Activated T-cell treated with anti-CD3 and anti-CD28 coated beads, Interleukin-2, amount 50 U/mL, for 24 hours (primary cell): ENCODE measurements around the gene SERPINB2.
"Not testable (repeated sequence)": the region's sequence is repeated elsewhere in the genome, so short reads cannot be mapped to it uniquely, and the experiment has no call there.

Experiments
- DNase-seq: peaks from one replicate; pipeline ENCODE4 v3.0.0-alpha.2; 2020
- H3K27ac Mint-ChIP-seq: 2 replicates; pipeline ENCODE4 v1.8.0; 2020; ENCODE audit warnings: mild to moderate bottlenecking, mixed read lengths
- H3K27me3 Mint-ChIP-seq: 2 replicates; pipeline ENCODE4 v1.8.0; 2020; ENCODE audit warnings: mixed read lengths
- H3K36me3 Mint-ChIP-seq: 2 replicates; pipeline ENCODE4 v1.8.0; 2020; ENCODE audit warnings: low read depth, mixed read lengths
- H3K4me1 Mint-ChIP-seq: 2 replicates; pipeline ENCODE4 v1.8.0; 2020; ENCODE audit warnings: low read depth, mixed read lengths
- H3K4me3 Mint-ChIP-seq: 2 replicates; pipeline ENCODE4 v1.8.0; 2020; ENCODE audit warnings: mild to moderate bottlenecking, moderate library complexity, mixed read lengths
- H3K9me3 Mint-ChIP-seq: 2 replicates; pipeline ENCODE4 v1.8.0; 2020; ENCODE audit warnings: mixed read lengths

The SERPINB2 gene

GRCh38 chr18:63899206-63899605 lies 11.7 kb downstream of the SERPINB2 start:
- no peaks in the 10 kb centered on the region for H3K4me1 Mint-ChIP-seq
- H3K36me3 Mint-ChIP-seq, result no peaks in the 10 kb centered on the region
- peaks cover 21% of the 10 kb centered on the region for H3K27me3 Mint-ChIP-seq
- DNase-seq, result no peak
- no peak overlapping the region for H3K4me3 Mint-ChIP-seq
- no peak overlapping the region for H3K27ac Mint-ChIP-seq
- H3K9me3 Mint-ChIP-seq, result no peaks in the 10 kb centered on the region

GRCh38 chr18:63903851-63904570 lies 16.5 kb downstream of the SERPINB2 start:
- Mint-ChIP-seq H3K4me1 (peaks cover 3% of the 10 kb centered on the region), H3K4me3 (no peak overlapping the region)

GRCh38 chr18:63904694-63905093 lies 17.2 kb downstream of the SERPINB2 start:
- Mint-ChIP-seq H3K4me3 (no peak overlapping the region), H3K27ac (no peak overlapping the region), H3K9me3 (no peaks in the 10 kb centered on the region), H3K36me3 (no peaks in the 10 kb centered on the region), H3K4me1 (peaks cover 4% of the 10 kb centered on the region), H3K27me3 (peaks cover 27% of the 10 kb centered on the region)
- DNase-seq, result no peak

More at GRCh38 chr18:63903851-63904570, 16.5 kb downstream of the SERPINB2 start:
- Mint-ChIP-seq H3K36me3 (no peaks in the 10 kb centered on the region), H3K9me3 (no peaks in the 10 kb centered on the region), H3K27ac (no peak overlapping the region), H3K27me3 (peaks cover 27% of the 10 kb centered on the region)
- DNase-seq, result no peak

GRCh38 chr18:63905361-63905760 lies 17.9 kb downstream of the SERPINB2 start:
- Mint-ChIP-seq H3K9me3 (no peaks in the 10 kb centered on the region), H3K36me3 (no peaks in the 10 kb centered on the region), H3K27ac (no peak overlapping the region), H3K4me1 (peaks cover 8% of the 10 kb centered on the region), H3K4me3 (no peak overlapping the region), H3K27me3 (peaks cover 25% of the 10 kb centered on the region)
- DNase-seq, result no peak

GRCh38 chr18:63906056-63906455 lies 18.6 kb downstream of the SERPINB2 start:
- Mint-ChIP-seq H3K27me3 (peaks cover 30% of the 10 kb centered on the region), H3K4me3 (no peak overlapping the region), H3K9me3 (no peaks in the 10 kb centered on the region), H3K36me3 (no peaks in the 10 kb centered on the region), H3K4me1 (peaks cover 8% of the 10 kb centered on the region), H3K27ac (no peak overlapping the region)
- no peak for DNase-seq

GRCh38 chr18:63907664-63908063 lies 20.2 kb downstream of the SERPINB2 start, which contains the start of gene SERPINB10:
SERPINB10 (plus strand) TSS chr18:63907958; CDS start chr18:63915511, 7,553 bp downstream.
- Mint-ChIP-seq H3K27me3 (peaks cover 42% of the 10 kb centered on the region), H3K4me1 (peaks cover 8% of the 10 kb centered on the region), H3K27ac (no peak within 1 kb of the TSS), H3K9me3 (no peaks in the 10 kb centered on the region), H3K4me3 (no peak within 1 kb of the TSS), H3K36me3 (no peaks in the 10 kb centered on the region)
- no peak for DNase-seq

- Mint-ChIP-seq H3K4me1 (peaks cover 8% of the 10 kb centered on the region), H3K27ac (no peak overlapping the region), H3K9me3 (no peaks in the 10 kb centered on the region), H3K4me3 (no peak overlapping the region), H3K36me3 (no peaks in the 10 kb centered on the region), H3K27me3 (peaks cover 49% of the 10 kb centered on the region)
- no peak for DNase-seq
Observed at GRCh38 chr18:63908858-63909257, 21.4 kb downstream of the SERPINB2 start.

- no peak for DNase-seq
- Mint-ChIP-seq H3K27ac (no peak overlapping the region), H3K36me3 (no peaks in the 10 kb centered on the region), H3K27me3 (peaks cover 56% of the 10 kb centered on the region), H3K4me3 (no peak overlapping the region), H3K9me3 (no peaks in the 10 kb centered on the region), H3K4me1 (peaks cover 8% of the 10 kb centered on the region)
Observed at GRCh38 chr18:63909870-63910269, 22.4 kb downstream of the SERPINB2 start.

GRCh38 chr18:63917817-63918216 lies 30.3 kb downstream of the SERPINB2 start:
- H3K27me3 Mint-ChIP-seq, result peaks cover 62% of the 10 kb centered on the region
- no peak overlapping the region for H3K27ac Mint-ChIP-seq
- H3K9me3 Mint-ChIP-seq, result no peaks in the 10 kb centered on the region
- no peak overlapping the region for H3K4me3 Mint-ChIP-seq
- DNase-seq, result no peak
- no peaks in the 10 kb centered on the region for H3K4me1 Mint-ChIP-seq
- H3K36me3 Mint-ChIP-seq, result no peaks in the 10 kb centered on the region

GRCh38 chr18:63922049-63922448 lies 34.5 kb downstream of the SERPINB2 start:
- H3K4me1 Mint-ChIP-seq, result no peaks in the 10 kb centered on the region
- H3K27me3 Mint-ChIP-seq, result peaks cover 57% of the 10 kb centered on the region
- H3K4me3 Mint-ChIP-seq, result no peak overlapping the region
- no peaks in the 10 kb centered on the region for H3K36me3 Mint-ChIP-seq
- no peaks in the 10 kb centered on the region for H3K9me3 Mint-ChIP-seq
- no peak overlapping the region for H3K27ac Mint-ChIP-seq
- DNase-seq, result no peak

GRCh38 chr18:63924551-63924950 lies 37.0 kb downstream of the SERPINB2 start:
- no peaks in the 10 kb centered on the region for H3K36me3 Mint-ChIP-seq
- no peaks in the 10 kb centered on the region for H3K9me3 Mint-ChIP-seq
- DNase-seq, result no peak
- H3K4me3 Mint-ChIP-seq, result no peak overlapping the region
- peaks cover 44% of the 10 kb centered on the region for H3K27me3 Mint-ChIP-seq
- H3K27ac Mint-ChIP-seq, result no peak overlapping the region
- H3K4me1 Mint-ChIP-seq, result no peaks in the 10 kb centered on the region

GRCh38 chr18:63928331-63928730 lies 40.8 kb downstream of the SERPINB2 start:
- no peaks in the 10 kb centered on the region for H3K4me1 Mint-ChIP-seq
- no peak overlapping the region for H3K4me3 Mint-ChIP-seq
- no peak overlapping the region for H3K27ac Mint-ChIP-seq
- no peaks in the 10 kb centered on the region for H3K36me3 Mint-ChIP-seq
- H3K9me3 Mint-ChIP-seq, result no peaks in the 10 kb centered on the region
- peaks cover 41% of the 10 kb centered on the region for H3K27me3 Mint-ChIP-seq
- DNase-seq, result no peak

GRCh38 chr18:63929369-63929768 lies 41.9 kb downstream of the SERPINB2 start:
- DNase-seq, H3K4me3 Mint-ChIP-seq, H3K9me3 Mint-ChIP-seq, H3K27ac Mint-ChIP-seq, H3K4me1 Mint-ChIP-seq, H3K36me3 Mint-ChIP-seq: not testable (repeated sequence)
- H3K27me3 Mint-ChIP-seq, result peaks cover 40% of the 10 kb centered on the region

GRCh38 chr18:63930773-63931354 lies 43.4 kb downstream of the SERPINB2 start:
- Mint-ChIP-seq H3K4me1 (no peaks in the 10 kb centered on the region), H3K9me3 (no peaks in the 10 kb centered on the region), H3K27me3 (peaks cover 47% of the 10 kb centered on the region), H3K27ac (no peak overlapping the region), H3K36me3 (no peaks in the 10 kb centered on the region), H3K4me3 (no peak overlapping the region)
- DNase-seq, result no peak

GRCh38 chr18:63936156-63936931 lies 48.8 kb downstream of the SERPINB2 start:
- peaks cover 5% of the 10 kb centered on the region for H3K4me1 Mint-ChIP-seq
- H3K9me3 Mint-ChIP-seq, result no peaks in the 10 kb centered on the region
- peaks cover 38% of the 10 kb centered on the region for H3K27me3 Mint-ChIP-seq
- peak overlapping the region; percentile 50 for H3K4me3 Mint-ChIP-seq
- H3K27ac Mint-ChIP-seq, result no peak overlapping the region
- H3K36me3 Mint-ChIP-seq, result no peaks in the 10 kb centered on the region
- DNase-seq, result peak; percentile 55
